H54 (cell line): ENCODE results near the gene IGF2BP2.

Source experiments
- DNase-seq: peaks from one replicate; pipeline ENCODE4 v3.0.0; 2011; ENCODE audit warnings: low spot score, mixed read lengths; ENCODE audit not compliant: insufficient read length
- FAIRE-seq: peaks from 3 replicates; lab custom pipeline; 2011; peaks lifted over from hg19 to GRCh38; lab: Jason Lieb, UNC
- POLR2A ChIP-seq: IDR thresholded peaks from 2 replicates; pipeline ENCODE4 v1.6.1; 2011; ENCODE audit warnings: low read depth, mild to moderate bottlenecking, low read length

Gene IGF2BP2

DNA sequence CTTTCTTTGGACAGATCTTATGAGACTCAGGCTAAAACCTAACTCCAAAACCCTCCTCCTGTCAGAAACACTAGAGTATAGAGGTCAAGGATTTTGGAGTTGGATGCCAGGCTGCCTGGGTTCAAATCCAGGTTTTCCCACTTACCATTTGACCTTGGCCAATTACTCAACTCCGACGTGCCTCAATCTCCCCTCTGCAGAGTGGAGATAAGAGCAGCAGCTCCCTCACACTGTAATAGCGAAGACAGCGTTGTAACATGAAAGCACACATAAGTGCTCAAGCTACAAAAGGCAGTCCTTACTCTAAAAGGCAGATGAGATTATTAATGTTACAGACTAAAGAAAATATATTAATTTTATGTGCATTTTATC, 90.1 kb downstream of the IGF2BP2 start:
- no peak for TF ChIP-seq POLR2A
- FAIRE-seq (no peak), DNase-seq (no peak)

DNA sequence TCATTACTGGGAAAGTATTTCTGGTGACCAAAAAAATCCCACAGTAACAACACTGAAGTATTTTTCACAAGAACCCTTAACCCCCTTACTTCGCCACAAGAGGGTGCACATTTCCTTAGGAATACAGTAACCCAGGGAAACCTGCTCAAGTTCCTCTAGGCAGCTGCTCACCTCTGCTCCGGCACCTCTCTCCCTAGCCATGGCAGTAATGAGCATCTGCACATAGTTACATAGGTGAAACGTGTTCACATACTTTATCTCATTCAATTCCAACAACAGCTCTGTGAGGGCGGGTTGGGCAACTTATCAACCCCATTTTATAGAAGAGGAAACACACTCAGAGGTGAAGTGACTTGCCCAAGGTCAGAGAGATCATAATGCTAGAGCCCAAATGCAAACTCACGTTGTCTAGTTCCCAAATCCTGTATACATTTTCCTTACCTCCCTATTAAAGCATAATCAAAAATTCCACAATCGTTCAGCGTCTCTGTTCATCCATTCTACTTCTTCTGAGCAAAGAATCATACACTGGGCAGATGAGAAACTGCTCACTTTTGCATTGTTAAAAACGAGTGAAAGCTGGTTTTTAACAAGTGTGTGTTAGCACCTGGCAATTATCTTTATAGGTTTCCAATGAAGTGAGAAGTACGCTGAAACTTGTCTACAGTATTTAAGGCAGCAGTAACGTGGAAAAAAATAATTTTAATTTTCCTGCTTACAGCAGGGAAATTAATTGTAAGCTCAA, 90.7 kb downstream of the IGF2BP2 start:
- DNase-seq (peak; percentile 49), FAIRE-seq (peak; percentile 93)
- no peak for TF ChIP-seq POLR2A

DNA sequence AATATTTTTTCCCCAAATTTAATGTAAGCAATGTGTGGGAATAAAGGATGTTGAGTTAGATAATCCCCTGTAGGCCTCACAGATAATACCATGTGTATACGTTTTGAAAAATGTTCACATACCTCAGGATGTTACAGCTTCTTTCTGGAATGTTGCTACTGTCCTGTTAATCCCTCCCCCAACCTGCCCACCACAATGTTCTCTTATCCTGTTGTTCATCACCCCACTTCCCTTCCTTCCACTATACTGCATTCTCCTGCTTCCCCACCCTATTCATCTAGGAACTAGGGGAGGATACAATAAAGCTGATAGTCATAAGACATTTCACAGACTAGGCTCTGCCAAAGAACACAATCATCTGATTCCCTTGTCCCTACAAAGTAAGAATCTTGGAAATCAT, 92.1 kb downstream of the IGF2BP2 start:
- FAIRE-seq (peak; percentile 82), DNase-seq (peak; percentile 55)
- no peak for TF ChIP-seq POLR2A

DNA sequence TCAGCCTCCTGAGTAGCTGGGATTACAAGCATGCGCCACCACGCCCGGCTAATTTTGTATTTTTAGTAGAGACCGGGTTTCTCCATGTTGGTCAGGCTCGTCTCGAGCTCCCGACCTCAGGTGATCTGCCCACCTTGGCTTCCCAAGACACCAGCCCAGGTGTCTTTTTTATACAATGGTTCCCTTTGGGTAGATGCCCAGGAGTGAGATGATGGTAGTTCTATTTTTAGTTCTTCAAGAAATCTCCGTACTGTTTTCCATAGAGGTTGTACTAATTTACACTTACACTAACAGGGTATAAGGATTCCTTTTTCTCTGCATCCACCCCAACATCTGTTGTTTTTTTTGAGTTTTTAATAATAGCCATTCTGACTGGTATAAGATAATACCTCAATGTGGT, 94.3 kb downstream of the IGF2BP2 start:
- DNase-seq (no peak), FAIRE-seq (no peak)
- TF ChIP-seq POLR2A = no peak

DNA sequence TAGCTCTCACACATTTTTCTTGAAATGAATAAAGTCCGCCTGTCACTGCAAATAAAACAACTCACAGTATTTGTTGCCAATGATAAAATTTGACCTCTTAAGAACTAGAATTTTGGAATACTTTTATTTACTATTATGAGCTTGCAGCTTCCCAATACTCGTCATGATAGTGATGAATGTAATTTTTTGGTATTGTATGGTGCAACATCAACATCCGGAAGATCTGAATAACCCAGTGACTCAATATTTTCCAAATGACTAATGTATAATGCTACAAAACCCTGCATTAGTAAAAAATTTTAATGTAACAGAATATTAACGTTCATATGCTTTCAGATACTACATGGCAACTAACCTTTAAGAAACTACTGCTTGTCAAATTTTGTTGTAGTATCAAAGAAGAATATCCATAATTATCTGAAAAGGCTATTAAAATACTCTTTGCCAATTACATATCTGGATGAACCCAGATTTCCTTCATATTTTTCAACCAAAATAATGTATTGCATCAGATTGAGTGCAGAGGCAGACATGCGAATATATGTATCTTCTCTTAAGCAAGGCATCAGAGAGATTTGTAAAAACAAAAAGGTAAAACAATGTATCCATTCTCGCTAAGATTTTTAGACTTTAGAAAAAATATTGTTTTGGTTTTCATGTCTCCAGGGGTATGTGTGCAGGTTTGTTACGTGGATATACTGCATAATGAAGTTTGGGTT, 95.3 kb downstream of the IGF2BP2 start:
- DNase-seq (no peak), FAIRE-seq (peak; percentile 65)
- no peak for TF ChIP-seq POLR2A

DNA sequence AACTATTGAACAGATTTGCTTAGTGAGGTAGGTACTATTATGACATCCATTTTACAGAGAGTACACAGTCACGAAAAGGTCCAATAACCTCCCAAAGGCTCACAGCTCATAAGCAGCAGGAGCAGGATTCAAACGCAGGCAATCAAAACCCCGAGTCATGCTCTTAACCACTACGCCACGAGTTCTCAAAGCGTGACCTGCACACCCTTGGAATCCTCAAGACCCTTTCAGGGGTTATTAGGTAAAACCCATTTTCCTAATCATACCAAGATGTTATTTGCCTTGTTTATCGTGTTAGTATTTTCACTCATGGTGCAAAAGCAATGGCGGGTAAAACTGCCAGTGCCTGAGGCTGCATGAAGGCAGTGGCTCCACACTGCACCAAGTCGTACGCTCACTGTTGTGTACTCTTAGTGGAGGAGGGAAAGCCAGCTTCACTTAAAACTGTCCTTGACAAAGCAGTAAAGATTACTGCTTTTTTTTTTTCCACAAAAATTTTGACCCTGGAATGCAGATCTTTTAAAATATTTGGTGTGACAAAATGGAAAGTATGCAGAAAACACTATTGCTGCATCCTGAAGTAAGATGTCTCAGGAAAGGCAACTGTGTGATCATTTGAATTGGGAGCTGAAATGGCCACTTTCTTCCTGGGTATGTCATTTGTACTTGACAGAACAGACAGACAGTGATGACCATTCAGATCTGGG, 96.1 kb downstream of the IGF2BP2 start:
- FAIRE-seq (peak; percentile 27), DNase-seq (no peak)
- TF ChIP-seq POLR2A = no peak

DNA sequence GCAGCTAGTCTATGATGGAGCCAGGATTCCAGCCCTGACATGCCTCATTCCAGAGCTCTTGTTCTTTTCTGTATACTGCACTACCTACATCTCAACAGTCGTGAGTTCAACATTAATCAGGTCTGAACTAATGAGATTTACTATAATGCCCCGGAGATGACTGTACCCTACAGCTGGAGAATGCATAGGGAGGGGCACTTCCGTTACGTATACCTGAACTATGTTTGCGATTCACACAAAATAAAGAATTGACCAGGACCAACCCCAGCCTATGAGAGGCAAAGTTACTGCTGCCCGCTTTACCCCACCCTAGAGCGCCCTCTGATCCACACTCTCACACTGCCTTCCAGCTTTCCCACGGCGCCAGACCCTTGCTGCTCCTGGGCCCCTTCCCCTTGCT, 97.0 kb downstream of the IGF2BP2 start:
- no peak for DNase-seq
- FAIRE-seq = no peak
- no peak for TF ChIP-seq POLR2A

DNA sequence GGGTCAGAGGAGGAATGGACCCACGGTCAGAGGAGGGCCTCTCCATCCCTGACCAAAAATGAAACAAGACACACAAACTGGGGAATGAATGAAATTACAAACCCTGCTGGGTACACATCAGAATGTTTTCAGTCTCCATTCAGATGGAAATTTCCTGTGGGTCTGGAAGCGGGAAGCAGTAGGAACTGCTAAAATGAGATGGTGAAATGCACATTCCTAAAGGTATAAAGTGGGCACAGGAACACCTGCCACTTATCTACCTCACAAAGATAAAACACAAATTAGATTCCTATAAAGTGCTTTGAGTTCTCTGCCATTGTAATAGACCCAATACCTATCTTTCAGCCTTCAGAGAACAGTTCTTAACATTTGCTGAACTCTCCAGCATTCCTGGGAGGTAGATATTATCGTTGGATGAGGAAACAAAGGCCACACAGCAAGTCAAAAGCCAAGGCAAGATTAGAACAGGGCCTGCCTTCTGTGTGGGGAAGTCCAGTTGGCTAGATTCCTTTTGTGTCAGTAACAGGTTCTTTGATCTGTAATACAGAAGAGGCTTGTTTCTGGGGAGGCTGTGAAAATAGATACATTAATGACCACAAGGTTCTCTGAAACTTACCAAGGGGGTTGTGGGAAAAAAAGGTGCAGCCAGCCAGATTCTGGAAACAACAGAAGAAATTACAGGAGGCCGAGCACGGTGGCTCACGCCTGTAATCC, 98.4 kb downstream of the IGF2BP2 start:
- FAIRE-seq (no peak), DNase-seq (no peak)
- TF ChIP-seq POLR2A = no peak

DNA sequence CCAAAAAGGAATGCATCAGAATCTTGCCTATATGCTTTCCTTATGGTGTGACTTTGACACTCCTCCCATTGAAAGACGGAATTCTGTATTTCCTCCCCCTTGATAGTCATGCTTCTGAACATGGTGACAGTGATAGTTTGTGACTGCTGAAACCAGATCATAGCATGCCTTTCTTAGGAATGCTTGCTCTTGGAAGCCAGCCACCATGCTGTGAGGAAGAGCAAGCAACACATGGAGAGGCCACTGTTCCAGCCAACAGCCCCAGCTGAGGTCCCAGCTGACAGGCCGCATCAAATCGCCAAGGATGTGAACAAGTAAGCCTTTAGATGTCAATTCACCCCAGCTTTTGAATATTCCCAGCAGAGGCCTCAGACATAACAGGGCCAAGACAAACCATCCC, 100.1 kb downstream of the IGF2BP2 start:
- no peak for DNase-seq
- TF ChIP-seq POLR2A = no peak
- FAIRE-seq = no peak

DNA sequence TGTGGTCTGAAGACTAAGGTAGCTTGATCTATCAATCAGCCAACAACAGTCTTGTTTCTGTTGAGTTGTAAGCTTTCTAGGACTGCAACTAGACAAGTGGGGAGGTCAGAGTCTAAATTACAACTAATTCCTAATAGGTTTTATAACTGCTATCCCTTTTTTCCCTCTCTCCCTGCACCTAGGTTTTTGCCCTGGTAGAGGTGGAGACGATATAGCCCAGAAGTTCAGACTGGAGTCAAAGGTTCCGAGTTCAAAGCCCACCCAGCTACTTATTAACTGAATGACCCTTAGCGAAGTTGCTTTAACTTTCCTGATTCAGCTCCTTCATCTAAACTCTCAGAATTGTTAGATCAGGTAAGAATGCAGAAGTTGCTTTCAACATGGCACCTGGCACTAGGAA, 100.6 kb downstream of the IGF2BP2 start:
- TF ChIP-seq POLR2A = no peak
- FAIRE-seq (no peak), DNase-seq (no peak)

DNA sequence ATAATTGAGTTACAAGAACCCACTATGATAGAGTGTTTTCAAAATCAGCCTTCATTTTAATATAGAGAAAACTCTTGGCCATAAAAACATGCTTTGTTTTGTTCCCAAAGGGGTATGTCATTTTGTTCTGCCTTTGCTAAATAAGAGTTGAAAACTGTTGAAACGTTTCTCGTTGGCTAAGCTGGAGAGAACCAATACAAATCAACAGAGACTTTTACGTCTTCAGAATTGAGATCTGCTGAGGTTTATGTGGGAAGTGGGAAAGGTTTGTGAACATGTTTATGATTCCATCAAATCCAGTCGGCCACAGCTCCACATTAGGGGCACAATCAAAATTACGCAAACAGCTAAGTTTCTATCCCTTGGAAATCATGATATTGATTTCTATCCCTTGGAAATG, 102.0 kb downstream of the IGF2BP2 start:
- no peak for TF ChIP-seq POLR2A
- no peak for DNase-seq
- FAIRE-seq = no peak

DNA sequence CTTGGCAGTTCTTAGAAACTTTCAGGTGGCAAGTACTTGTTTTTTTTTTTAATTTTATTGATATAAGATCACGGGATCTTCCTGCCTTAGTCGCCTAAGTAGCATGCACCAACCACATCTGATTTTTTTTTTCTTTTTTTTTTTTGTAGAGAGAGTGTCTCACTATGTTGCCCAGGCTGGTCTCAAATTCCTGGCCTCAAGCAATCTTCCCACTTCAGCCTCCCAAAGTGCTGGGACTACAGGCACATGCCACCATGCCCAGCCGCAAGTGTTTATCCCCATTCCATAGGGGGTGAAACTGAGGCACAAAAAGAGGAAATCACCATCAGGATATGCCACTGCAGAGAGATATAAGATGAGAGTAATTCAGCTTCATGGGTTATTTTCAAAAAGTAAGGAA, 102.9 kb downstream of the IGF2BP2 start:
- no peak for FAIRE-seq

DNA sequence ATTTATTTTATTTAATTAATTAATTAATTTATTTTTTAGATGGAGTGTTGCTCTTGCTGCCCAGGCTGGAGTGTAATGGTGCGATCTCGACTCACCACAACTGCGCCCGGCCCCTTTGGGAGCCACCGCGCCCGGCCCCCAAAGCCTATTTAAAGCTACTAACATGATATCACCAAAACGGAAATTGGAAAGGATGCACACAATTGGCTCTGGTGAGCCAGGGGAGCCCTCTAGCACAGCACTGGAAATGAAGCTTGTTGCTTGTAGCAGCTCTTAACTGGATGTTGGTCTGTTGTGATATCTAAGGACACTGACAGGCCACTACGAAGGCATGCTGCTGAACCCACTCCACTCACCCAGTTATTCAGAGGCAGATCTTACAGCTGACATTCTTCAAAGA, 104.5 kb downstream of the IGF2BP2 start:
- FAIRE-seq (no peak), DNase-seq (no peak)
- no peak for TF ChIP-seq POLR2A

More for the DNA sequence above, 102.9 kb downstream of the IGF2BP2 start:
- DNase-seq = no peak
- TF ChIP-seq POLR2A = no peak

DNA sequence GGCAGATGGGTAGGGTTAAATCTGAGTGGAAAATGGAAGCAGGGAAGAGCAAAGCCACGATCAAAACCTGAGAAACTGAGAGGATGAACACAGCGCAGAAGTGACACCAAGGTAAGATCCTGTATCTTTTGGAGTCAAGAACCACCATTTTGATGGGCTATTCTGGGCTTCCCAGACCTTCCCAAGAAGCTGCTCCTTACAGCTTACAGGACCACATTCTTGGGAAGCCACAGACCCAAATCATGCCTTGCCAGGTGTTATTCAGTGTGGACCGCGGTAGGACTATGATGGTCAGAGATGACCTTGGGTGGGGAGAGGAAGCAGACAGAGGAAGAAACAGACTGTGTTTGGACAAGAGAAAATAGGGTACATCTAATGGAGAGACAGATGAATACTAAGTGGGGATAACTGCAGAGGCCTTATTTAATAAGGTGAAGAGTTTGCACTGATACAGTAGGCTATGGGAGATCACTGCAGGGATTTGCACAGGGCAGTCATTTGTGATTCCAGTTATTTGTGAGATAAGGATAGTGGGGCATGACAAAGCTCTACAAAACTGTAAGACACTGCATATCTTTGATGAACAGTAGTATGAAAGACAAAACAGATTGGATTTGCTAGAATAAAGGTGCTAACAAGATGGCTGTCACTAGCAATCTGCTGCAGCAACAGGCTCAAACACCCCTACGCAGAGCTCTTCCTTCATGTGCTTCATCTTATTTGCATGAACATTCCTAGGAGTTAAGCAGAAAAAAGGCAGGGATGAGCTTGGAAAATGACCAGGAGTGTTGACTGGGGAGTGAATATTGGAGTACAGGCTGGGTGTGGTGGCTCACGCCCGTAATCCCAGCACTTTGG, 105.9 kb downstream of the IGF2BP2 start:
- no peak for DNase-seq
- no peak for TF ChIP-seq POLR2A
- no peak for FAIRE-seq
